Tibial artery (tissue), 4 donors: ENCODE measurements around the gene CRAT.
A peak's percentile ranks its signal among the peaks of the same experiment; 100 is the strongest.

Experiments used
- DNase-seq, 2 donors: peaks; one replicate each; pipeline ENCODE4 v3.0.0-alpha.2; 2019
- H3K27ac ChIP-seq, 2 donors: fragments of 200-600 bp; sonication (generic) in 1 of 2; 1 replicate in 1 of 2; 2 replicates in 1 of 2; pipeline ENCODE4 v1.5.1; 2018 to 2019; ENCODE audit warnings: mild to moderate bottlenecking in 1 of 2
- H3K27me3 ChIP-seq, 2 donors: fragments of 200-600 bp; sonication (generic) in 1 of 2; one replicate each; pipeline versions ENCODE4 v1.5.1 to v1.6.0; 2016 to 2019
- H3K36me3 ChIP-seq, 3 donors: fragments of 200-600 bp; sonication (generic) in 2 of 3; one replicate each; pipeline ENCODE4 v1.5.1; 2016 to 2019; ENCODE audit warnings: mild to moderate bottlenecking in 2 of 3
- H3K4me1 ChIP-seq, 4 donors: fragments of 200-600 bp; sonication (generic) in 2 of 4; 1 replicate in 3 of 4; 2 replicates in 1 of 4; pipeline ENCODE4 v1.5.1; 2016 to 2019
- H3K4me3 ChIP-seq, 2 donors: fragments of 200-600 bp; sonication (generic) in 1 of 2; 1 replicate in 1 of 2; 2 replicates in 1 of 2; pipeline ENCODE4 v1.5.1; 2018 to 2019; ENCODE audit warnings: mild to moderate bottlenecking in 2 of 2
- H3K9me3 ChIP-seq, 3 donors: fragments of 200-600 bp; sonication (generic) in 1 of 3; one replicate each; pipeline ENCODE4 v1.5.1; 2016 to 2019
- CTCF ChIP-seq, 2 experiments: fragments of 200-600 bp in 1 of 2; fragments of 450-650 bp in 1 of 2; IDR thresholded peaks; one replicate each; pipeline ENCODE4 v1.5.1; 2017 to 2019; ENCODE audit warnings: antibody characterized with exemption in 2 of 2, mild to moderate bottlenecking in 1 of 2, moderate library complexity in 1 of 2
- intact Hi-C: fragments of 100-400 bp; cut with DNase I; formaldehyde crosslinking; loops from one replicate; pipeline ENCODE4 v1.15.0; 2023; ENCODE audit warnings: low total_unique reads

CRAT gene

GRCh38 chr9:129140397-129141065 lies 29.9 kb upstream of the CRAT start:
- Histone ChIP-seq H3K9me3 (no peaks in the 10 kb centered on the region), H3K27ac (peak overlapping the region; percentile 91 to 99), H3K4me1 (peaks cover 18 to 85% (median 80%) of the 10 kb centered on the region in 4 donors), H3K36me3 (peaks cover 2 to 24% (median 9%) of the 10 kb centered on the region in 3 donors), H3K4me3 (peak overlapping the region; percentile 39 to 57), H3K27me3 (no peaks in the 10 kb centered on the region)
- no peak for TF ChIP-seq CTCF (IDR thresholded peaks at IDR 0.05)
- intact Hi-C loops: loop anchor here (2.0 to 10.0 kb wide), 3 partner anchors 34 to 347 kb away; no protein-coding TSS in a partner anchor
- no peak for DNase-seq

- no peak for TF ChIP-seq CTCF (IDR thresholded peaks at IDR 0.05)
- peak; percentile 98 to 99 for DNase-seq
- peak overlapping the region; percentile 91 to 99 for H3K27ac ChIP-seq
- no peaks in the 10 kb centered on the region for H3K27me3 ChIP-seq
- intact Hi-C loops: loop anchor here (2.0 to 10.0 kb wide), 4 partner anchors 35 to 471 kb away; no protein-coding TSS in a partner anchor
- no peaks in the 10 kb centered on the region for H3K9me3 ChIP-seq
- peaks cover 7 to 29% (median 15%) of the 10 kb centered on the region in 3 donors for H3K36me3 ChIP-seq
- H3K4me1 ChIP-seq: peaks cover 18 to 79% (median 74%) of the 10 kb centered on the region in 4 donors
- H3K4me3 ChIP-seq: peak overlapping the region; percentile 45 to 57
Observed at GRCh38 chr9:129139993-129140396, 29.4 kb upstream of the CRAT start.

DNA sequence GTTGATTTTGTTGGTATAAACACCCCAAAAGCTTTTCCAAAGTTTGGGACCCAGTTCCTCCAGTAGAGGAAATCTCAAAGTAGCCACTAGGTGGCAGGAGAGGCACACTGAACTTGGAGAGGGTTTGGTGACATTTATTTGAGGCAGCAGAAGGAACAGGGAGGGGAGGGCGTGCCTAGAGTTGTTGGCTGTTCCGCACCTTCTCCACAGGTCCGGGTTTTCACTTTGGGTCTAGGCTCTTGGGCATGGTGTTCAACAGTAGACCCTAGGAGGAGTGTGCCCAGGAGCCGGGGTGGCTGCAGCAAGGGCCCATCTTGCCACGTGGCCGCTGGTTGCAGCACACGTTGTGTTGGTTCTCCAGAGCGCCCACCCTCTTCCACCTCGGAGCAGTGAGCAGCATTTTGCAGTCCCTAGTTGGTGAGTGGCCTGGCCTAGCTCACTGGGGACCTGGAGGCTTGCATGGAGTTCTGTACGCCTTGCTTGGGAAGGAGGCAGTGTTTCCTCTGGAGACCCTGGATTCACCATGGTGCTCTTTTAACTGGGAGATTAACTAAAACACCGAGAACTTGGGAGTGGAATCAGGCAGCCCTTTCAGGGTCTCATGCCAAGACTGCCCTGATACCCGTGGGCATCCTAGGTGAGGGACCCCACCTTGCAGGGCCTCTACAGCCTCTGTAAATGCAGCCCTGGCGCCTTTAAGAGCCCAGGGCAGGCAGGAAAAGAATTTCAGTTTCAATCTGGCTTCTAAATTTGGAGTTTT lies 28.8 kb upstream of the CRAT start:
- no peaks in the 10 kb centered on the region for H3K9me3 ChIP-seq
- peak; percentile 96 to 98 for TF ChIP-seq CTCF (IDR thresholded peaks at IDR 0.05)
- peaks cover 18 to 74% (median 70%) of the 10 kb centered on the region in 4 donors for H3K4me1 ChIP-seq
- intact Hi-C loops: loop anchor here (2.0 kb wide), 1 partner anchor 471 kb away; no protein-coding TSS in a partner anchor
- peak; percentile 88 to 90 for DNase-seq
- peaks cover 7 to 35% (median 20%) of the 10 kb centered on the region in 3 donors for H3K36me3 ChIP-seq
- H3K27ac ChIP-seq: peak overlapping the region; percentile 91 to 99
- no peaks in the 10 kb centered on the region for H3K27me3 ChIP-seq
- peak overlapping the region; percentile 45 to 57 for H3K4me3 ChIP-seq

DNA sequence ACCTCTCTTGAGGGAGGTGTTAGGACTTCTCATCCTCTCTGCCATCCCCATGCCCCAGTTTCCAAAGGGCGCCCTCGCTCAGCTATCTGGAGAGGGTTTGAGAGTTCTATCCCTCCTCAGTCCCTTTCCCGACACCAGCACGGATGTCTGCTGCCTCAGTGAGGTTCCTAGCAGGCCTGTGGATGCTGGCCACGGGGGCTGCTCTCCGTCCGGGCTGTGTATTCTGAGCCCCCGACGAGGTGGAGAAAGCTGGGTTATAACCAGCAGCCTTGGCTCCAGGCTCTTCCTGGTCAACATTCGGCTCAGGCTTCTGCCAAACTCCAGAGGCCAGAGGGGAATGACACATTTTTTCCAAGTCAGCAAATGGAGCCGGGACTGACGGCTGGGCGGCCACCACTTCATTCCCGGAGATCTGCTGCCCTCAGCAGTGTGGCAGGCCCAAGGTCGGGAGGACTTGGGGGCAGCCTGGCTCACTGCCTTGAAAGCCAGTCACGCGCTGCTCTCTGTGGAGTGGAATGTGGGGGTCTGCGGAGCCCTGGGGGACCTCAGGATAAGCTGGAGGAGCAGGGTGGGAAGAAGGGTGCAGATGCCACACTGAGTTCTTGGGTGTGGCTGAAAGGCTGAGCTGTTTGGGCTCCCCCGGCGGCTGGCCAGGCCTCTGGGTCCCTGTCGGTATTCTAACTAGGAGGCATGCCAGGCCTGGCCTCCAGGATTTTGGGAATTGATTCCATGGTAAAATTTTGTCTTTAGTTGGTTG lies 28.1 kb upstream of the CRAT start:
- Histone ChIP-seq H3K4me1 (peaks cover 18 to 66% (median 63%) of the 10 kb centered on the region in 4 donors), H3K4me3 (peak overlapping the region; percentile 45 to 57), H3K9me3 (no peaks in the 10 kb centered on the region), H3K27ac (peak overlapping the region; percentile 91 to 99), H3K36me3 (peaks cover 11 to 40% (median 20%) of the 10 kb centered on the region in 3 donors), H3K27me3 (no peaks in the 10 kb centered on the region)
- peak; percentile 81 to 92 for DNase-seq
- TF ChIP-seq CTCF (IDR thresholded peaks at IDR 0.05): no peak
- intact Hi-C loops: loop anchor here (2.0 kb wide), 1 partner anchor 472 kb away; no protein-coding TSS in a partner anchor

- no peak for TF ChIP-seq CTCF (IDR thresholded peaks at IDR 0.05)
- no peak for DNase-seq
- H3K9me3 ChIP-seq: no peaks in the 10 kb centered on the region
- peak overlapping the region; percentile 91 to 99 for H3K27ac ChIP-seq
- intact Hi-C loops: loop anchor here (2.0 kb wide), 1 partner anchor 473 kb away; no protein-coding TSS in a partner anchor
- peaks cover 13 to 61% (median 57%) of the 10 kb centered on the region in 4 donors for H3K4me1 ChIP-seq
- H3K27me3 ChIP-seq: no peaks in the 10 kb centered on the region
- peaks cover 13 to 46% (median 20%) of the 10 kb centered on the region in 3 donors for H3K36me3 ChIP-seq
- no peak overlapping the region for H3K4me3 ChIP-seq
Observed at GRCh38 chr9:129138144-129138462, 27.5 kb upstream of the CRAT start.
